Right cardiac atrium (tissue), 5 donors: ENCODE results near the gene AGBL4. TPM values are rescaled to one million over a fixed set of nuclear protein-coding genes. Genes with fewer than 3 reads are reported as not detected.

Experiments
- ATAC-seq, 2 donors: fragments of 200-7000 bp; cut with Tn5 transposase; one replicate each; pipeline versions ENCODE4 v1.8.0 to v1.9.1; 2020; ENCODE audit warnings: moderate library complexity in 2 of 2, mild to moderate bottlenecking in 1 of 2
- DNase-seq, 3 donors: peaks; one replicate each; pipeline ENCODE4 v3.0.0-alpha.2; 2020
- H3K27ac ChIP-seq: one replicate; pipeline ENCODE4 v1.5.1; 2013; ENCODE audit warnings: mild to moderate bottlenecking, low read length, control low read depth, moderate library complexity
- H3K27me3 ChIP-seq: one replicate; pipeline ENCODE4 v1.6.1; 2013; ENCODE audit not compliant: control insufficient read depth, insufficient read depth
- H3K4me1 ChIP-seq: one replicate; pipeline ENCODE4 v1.6.1; 2013; ENCODE audit warnings: low read length; ENCODE audit not compliant: control insufficient read depth, insufficient read depth
- H3K4me3 ChIP-seq: one replicate; pipeline ENCODE4 v1.5.1; 2013; ENCODE audit warnings: low read length, control low read depth
- H3K9me3 ChIP-seq: one replicate; pipeline ENCODE4 v1.6.1; 2013; ENCODE audit warnings: low read length; ENCODE audit not compliant: control insufficient read depth
- WGBS: extraction: QIAGEN DNeasy Blood & Tissue Kit; methylation state at CpG from one replicate; pipeline ENCODE4 v1.1.7; 2013; 5-methylcytosine and 5-hydroxymethylcytosine counted together
- intact Hi-C, 4 donors: fragments of 100-400 bp; cut with DNase I; formaldehyde crosslinking; loops; one replicate each; pipeline versions ENCODE4 v1.11.0 to v1.14.0; 2022 to 2023
- polyA plus RNA-seq: library from polyadenylated mRNA; stranded (reverse); fragments of 200-250 nt; gene quantifications from one replicate; pipeline ENCODE4 v1.2.3, GENCODE V29; 2013
- total RNA-seq, 4 donors: library from RNA; stranded (reverse); fragmentation: NEBNext Ultra II Directional; extraction: Animal tissue kit (Norgen Biotek cat#: 25700); gene quantifications; one replicate each; pipeline ENCODE4 v1.2.1, GENCODE V29; 2021
- donor health status: healthy with polysubstance abuse.
- donor health status: DM: no; HTN: yes; CAD: no.
- donor health status: DM: no; HTN: no; CAD: no.
- donor health status: DM: no; HTN: yes; CAD: no; lungs with severe emphysema.
- donor health status: DM: yes; HTN: yes; CAD: no.

Gene AGBL4
- total and polyA plus RNA-seq, 5 donors = 1.1 to 4.3 (median 4.0) TPM

DNA sequence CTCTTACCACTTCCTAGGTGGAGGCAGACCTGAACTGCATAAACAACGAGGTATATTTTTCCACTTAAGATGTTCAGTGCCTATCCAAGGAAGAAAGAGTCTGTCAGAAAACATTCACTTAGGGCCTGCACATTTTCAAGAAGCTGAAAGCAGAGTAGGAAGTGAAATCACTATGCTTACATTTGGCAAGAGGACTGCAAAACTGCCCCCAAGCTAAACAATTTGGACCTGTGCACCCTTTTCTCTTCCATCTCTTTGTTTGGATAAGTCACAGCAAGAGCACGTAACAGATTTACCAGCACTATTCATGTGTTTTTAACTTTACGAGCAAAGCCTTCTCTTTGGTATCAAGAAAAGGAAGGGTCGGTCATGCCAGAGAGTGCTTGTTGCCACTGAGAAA lies 1233.9 kb downstream of the AGBL4 start:
- WGBS = 56% methylated on average over 4 of the region's 4 CpGs
- no peak for ATAC-seq
- H3K27ac ChIP-seq = no peak overlapping the region

DNA sequence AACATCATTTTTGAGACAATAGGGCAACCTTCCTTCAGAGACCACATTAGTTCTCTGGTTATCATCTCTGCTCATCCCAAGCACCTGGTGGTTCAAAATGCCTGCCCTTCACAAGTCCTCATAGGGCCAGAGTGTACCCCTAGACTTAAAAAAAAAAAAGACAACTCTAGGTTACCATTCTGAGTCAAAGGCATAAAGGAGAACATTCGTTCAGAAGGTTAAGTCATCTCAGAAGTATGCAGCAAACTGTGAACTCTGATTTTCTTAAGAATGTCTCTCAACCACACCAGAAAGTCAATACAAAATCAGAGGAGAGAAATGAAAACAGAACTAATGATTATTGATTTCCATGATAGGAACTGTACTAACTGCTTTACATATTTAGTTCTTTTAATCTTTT lies 1237.9 kb downstream of the AGBL4 start:
- 81% methylated on average over 1 of the region's 1 CpG for WGBS
- Histone ChIP-seq H3K9me3 (no peaks in the 10 kb centered on the region), H3K4me3 (no peak overlapping the region), H3K4me1 (no peaks in the 10 kb centered on the region), H3K27ac (no peak overlapping the region), H3K27me3 (no peaks in the 10 kb centered on the region)
- DNase-seq (no peak), ATAC-seq (no peak)
- intact Hi-C loops = no loop called here

More for the DNA sequence above, 1233.9 kb downstream of the AGBL4 start:
- Histone ChIP-seq H3K4me3 (no peak overlapping the region), H3K27me3 (no peaks in the 10 kb centered on the region), H3K4me1 (no peaks in the 10 kb centered on the region), H3K9me3 (no peaks in the 10 kb centered on the region)
- DNase-seq = no peak
- intact Hi-C loops = no loop called here

DNA sequence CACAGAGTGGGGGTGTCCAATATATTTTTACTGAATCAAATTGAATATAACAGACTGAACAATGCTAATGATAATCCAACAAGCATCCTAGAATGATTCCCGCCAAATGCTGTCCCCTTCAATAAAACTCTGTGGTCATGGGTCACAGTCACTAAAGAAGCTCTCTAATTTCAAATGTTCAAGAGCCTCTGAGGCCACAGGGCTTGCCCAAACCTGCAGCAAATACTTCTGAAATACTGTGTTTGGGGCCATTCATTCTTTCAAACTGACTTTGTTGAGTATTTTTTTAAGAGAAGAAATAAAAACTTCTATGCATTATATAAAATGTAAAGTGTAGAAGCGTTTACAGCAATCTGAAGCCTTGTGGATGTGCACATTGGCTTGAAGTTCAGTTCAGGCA lies 1239.5 kb downstream of the AGBL4 start:
- H3K4me3 ChIP-seq = no peak overlapping the region
- H3K4me1 ChIP-seq = no peaks in the 10 kb centered on the region
- DNase-seq (no peak), ATAC-seq (no peak)
- no peaks in the 10 kb centered on the region for H3K27me3 ChIP-seq
- intact Hi-C loops = no loop called here
- no peaks in the 10 kb centered on the region for H3K9me3 ChIP-seq
- H3K27ac ChIP-seq = no peak overlapping the region
- 85% methylated on average over 2 of the region's 2 CpGs for WGBS

DNA sequence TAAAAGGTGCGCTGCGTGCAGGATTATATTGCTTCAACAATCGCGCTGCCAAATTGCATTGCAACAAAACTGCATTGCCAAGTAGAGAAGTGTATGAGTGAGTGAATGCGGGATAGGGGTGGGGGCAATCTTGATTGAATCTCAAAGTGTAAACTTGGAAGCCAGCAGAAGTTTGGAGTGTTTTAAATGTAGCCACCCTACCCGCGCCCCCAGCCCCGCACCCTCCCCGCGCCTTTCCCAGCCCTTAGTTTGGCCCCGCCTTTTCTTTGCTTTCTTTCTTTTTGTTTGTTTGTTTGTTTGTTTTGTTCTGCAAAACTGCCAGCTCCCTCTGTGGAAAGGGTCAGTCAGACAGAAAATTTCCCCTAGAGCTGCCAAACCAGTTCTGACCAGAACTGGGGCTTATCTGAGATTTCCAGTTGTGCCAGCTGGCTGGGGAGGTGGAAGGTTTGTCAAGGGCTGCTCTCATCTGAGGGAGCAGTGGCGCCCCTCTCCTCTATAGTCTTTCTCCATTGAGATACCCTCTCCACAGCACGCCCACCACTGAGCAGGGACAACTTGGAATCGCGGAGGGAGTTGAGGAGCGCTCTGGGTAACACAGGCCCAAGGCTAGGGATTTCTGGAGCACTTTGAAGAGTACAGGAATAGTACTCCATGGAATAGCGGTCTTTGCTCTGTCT lies 1246.4 kb downstream of the AGBL4 start:
- Histone ChIP-seq H3K27ac (no peak overlapping the region), H3K9me3 (no peaks in the 10 kb centered on the region), H3K4me1 (peaks cover 8% of the 10 kb centered on the region), H3K4me3 (peak overlapping the region; percentile 96), H3K27me3 (no peaks in the 10 kb centered on the region)
- DNase-seq (peak in 2 of 3 donors; percentile 17 to 49), ATAC-seq (peak; percentile 54 to 55)
- intact Hi-C loops = no loop called here
- 6% methylated on average over 17 of the region's 17 CpGs for WGBS

DNA sequence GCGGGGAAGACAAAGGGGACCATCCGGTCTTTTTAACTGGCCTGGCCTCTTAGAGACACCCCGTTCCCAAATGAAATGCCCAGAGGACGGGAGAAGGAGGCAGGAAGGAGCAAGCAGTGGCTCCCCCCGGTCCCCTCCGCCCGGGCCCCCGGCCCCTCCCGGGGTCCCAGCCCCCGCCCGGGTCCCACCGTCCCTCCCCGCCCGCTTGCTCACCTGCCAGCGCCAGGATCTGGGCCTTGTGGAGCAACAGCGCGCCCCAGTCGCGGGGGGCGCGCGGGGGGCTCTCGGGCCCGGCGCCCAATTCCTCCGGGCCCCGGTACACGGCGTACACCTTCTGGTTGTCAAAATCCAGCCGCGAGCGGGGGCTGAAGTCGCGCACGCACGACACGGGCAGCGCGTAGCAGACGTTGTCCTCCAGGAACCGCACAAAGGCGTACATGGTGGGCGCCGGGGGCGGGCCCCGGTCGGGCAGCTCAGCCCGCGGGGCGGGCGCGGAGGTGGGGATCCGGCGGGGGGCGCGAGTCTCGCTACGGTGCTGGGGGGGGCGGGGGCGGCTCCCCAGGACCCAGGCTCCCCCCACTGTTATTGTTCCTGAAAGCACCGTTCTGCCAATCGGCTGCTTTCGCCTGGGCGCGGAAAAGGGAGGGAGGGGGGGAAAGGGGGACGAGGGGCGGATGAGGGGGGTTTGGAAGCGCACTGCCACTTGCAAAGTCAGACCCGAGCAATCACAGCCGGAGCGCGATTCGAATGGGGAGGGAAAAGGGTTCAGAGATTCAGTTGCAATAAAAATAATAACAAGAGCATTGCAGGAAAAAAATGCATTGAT lies 1247.1 kb downstream of the AGBL4 start, which contains the start of gene BEND5:
TSS of gene BEND5 (minus strand) at position 499 of the 826 bp plus-strand sequence. CDS start at position 439, 60 bp downstream.
- 1% methylated on average over 73 of the region's 73 CpGs for WGBS

DNA sequence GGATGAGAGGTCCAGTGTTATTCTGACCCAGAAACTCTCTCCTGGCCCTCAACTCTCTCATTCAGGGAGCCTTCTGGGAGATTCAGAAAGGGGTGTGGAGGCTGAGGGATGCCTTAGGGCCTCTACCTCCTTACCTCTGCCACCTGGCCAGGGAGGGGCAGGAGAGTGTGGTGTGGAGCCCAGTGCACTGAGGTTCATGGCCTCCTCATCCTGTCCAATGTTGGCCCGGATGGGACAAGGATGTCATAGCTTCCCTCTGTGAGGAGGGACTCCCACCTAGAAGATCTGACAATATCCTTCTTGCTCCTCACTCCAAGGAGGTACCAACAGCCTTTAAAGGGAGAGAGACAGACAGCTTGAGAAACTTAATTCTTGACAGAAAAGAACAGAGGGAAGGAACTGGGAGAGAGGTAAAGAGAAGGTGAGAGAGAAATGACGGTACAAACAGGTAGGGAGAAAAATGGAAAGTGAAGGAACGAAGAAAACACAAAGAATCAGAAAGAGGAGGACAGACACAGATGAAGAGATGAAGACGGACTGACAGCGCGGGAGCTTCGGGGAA lies 1247.8 kb downstream of the AGBL4 start:
- Histone ChIP-seq H3K4me3 (peak overlapping the region; percentile 96), H3K27me3 (no peaks in the 10 kb centered on the region), H3K9me3 (no peaks in the 10 kb centered on the region), H3K4me1 (peaks cover 8% of the 10 kb centered on the region), H3K27ac (no peak overlapping the region)
- DNase-seq = no peak
- intact Hi-C loops = no loop called here
- ATAC-seq = peak in 1 of 2 donors; percentile 39
- WGBS = 4% methylated on average over 7 of the region's 7 CpGs

More for the DNA sequence above, 1247.1 kb downstream of the AGBL4 start, which contains the start of gene BEND5:
- Histone ChIP-seq H3K4me1 (peaks cover 8% of the 10 kb centered on the region), H3K9me3 (no peaks in the 10 kb centered on the region), H3K27me3 (no peaks in the 10 kb centered on the region), H3K4me3 (peak within 1 kb of the TSS; percentile 96), H3K27ac (peak within 1 kb of the TSS; percentile 8)
- intact Hi-C loops = no loop called here
- ATAC-seq (peak; percentile 83 to 84), DNase-seq (peak; percentile 57 to 81 (median 79))

DNA sequence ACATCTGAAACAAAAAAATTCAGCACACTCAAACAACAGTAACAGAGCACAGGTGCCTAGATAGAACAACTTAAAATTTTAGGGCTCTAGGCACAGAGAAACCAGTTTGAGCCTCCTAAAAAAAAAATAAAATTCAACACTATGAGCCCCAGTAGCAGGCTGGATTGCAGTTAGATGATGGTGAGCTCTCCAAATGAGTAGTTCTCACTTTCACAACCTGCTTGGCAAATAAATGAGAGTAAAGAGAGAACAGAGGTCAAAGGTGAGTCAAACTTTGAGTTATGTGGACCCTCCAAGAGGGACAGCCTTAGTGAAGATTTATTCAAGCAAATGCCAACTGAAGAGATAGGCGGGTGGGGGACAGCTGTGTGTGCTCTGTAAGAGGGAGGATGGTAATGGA lies 1250.6 kb downstream of the AGBL4 start:
- ATAC-seq (no peak), DNase-seq (no peak)
- intact Hi-C loops = no loop called here
- Histone ChIP-seq H3K9me3 (no peaks in the 10 kb centered on the region), H3K27ac (no peak overlapping the region), H3K4me1 (peaks cover 8% of the 10 kb centered on the region), H3K27me3 (no peaks in the 10 kb centered on the region), H3K4me3 (no peak overlapping the region)
- 92% methylated on average over 1 of the region's 1 CpG for WGBS

DNA sequence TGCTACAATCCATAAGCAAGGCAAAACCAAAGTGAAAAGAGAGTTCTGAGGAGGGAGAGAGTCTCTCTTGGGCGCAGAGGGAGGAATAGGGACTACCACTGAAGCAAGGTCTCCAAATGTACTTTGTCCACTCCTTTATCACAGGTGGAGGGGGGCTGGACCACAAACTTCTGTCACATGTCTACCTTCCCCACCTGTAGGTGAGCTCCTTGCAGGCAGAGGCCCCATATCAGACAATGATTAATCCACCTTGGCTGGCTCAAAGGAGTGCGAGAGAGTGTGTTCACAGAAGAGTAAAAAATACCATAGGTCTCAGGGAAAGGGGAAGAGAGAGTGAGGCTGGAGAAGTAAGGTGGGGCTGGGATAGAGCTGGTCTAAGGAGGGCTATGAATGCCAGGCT lies 1251.5 kb downstream of the AGBL4 start:
- 94% methylated on average over 2 of the region's 2 CpGs for WGBS

DNA sequence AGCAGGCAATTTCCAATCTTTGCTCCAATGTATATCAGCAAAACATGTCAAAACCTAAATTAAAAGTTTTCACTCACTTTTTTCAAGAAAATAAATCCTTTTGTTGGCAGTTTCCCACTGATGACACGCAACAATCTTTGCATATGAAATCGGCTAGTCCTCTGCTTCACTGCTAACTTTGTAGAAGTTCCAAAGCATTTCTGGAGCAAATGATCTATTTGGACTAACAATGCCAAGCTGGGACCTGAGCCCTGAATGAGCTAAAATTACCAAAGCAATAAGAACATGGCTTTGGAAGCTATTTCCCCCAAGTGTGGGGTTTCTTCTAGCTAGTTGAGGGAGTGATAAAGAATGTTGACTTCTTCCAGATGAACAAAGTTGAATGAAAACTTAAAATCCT lies 1252.2 kb downstream of the AGBL4 start:
- Histone ChIP-seq H3K27me3 (no peaks in the 10 kb centered on the region), H3K9me3 (no peaks in the 10 kb centered on the region), H3K27ac (no peak overlapping the region), H3K4me1 (peaks cover 3% of the 10 kb centered on the region), H3K4me3 (no peak overlapping the region)
- DNase-seq = no peak
- intact Hi-C loops = no loop called here
- 62% methylated on average over 2 of the region's 2 CpGs for WGBS
- ATAC-seq = no peak

More for the DNA sequence above, 1251.5 kb downstream of the AGBL4 start:
- no peak for ATAC-seq
- no peaks in the 10 kb centered on the region for H3K27me3 ChIP-seq
- H3K9me3 ChIP-seq = no peaks in the 10 kb centered on the region
- H3K4me3 ChIP-seq = no peak overlapping the region
- intact Hi-C loops = no loop called here
- DNase-seq = no peak
- H3K4me1 ChIP-seq = peaks cover 3% of the 10 kb centered on the region
- H3K27ac ChIP-seq = no peak overlapping the region

DNA sequence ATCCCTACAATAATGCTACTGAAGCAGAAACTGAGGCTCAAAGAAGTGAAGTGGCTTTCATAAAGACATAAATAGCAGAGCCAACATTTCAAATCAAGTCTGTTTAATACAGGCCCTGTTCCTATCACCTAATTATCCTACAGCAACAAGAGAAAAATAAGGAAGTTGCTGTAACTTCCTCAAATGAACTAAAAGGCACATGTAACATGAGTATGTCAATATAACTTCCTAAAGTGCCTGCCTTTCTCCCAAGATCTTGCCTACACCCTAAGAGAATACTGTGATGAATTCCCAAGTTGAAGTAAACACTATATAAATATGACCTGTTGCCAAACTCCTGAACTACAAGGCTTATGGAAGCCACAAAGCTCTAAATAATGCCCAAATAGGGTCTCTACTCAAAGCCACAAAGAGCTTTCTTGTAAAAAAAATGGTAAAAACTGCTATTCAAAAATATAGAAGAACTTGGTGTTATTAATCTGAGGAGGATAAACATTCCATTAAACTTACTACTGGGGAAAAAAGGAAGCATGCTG lies 1255.7 kb downstream of the AGBL4 start:
- DNase-seq (no peak), ATAC-seq (no peak)
- no peaks in the 10 kb centered on the region for H3K9me3 ChIP-seq
- no peaks in the 10 kb centered on the region for H3K27me3 ChIP-seq
- H3K4me1 ChIP-seq = no peaks in the 10 kb centered on the region
- no peak overlapping the region for H3K4me3 ChIP-seq
- no peak overlapping the region for H3K27ac ChIP-seq
- intact Hi-C loops = no loop called here

DNA sequence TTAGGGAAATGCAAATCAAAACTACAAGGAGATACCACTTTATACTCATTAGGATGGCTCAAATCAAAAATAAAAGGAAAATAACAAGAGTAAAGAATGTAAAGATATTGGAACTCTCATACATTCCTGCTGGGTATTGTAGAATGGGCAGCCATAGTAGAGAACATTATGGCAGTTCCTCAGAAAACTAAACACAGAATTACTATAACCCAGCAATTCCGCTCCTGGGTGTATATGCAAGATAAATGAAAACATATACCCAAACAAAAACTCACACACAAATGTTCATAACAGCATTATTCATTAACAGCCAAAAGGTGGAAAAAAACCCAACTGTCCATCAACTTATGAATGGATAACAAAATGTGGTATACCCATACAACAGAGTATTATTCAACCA lies 1258.4 kb downstream of the AGBL4 start:
- H3K27me3 ChIP-seq = no peaks in the 10 kb centered on the region
- no peaks in the 10 kb centered on the region for H3K4me1 ChIP-seq
- H3K9me3 ChIP-seq = no peaks in the 10 kb centered on the region
- 99% methylated on average over 1 of the region's 1 CpG for WGBS
- ATAC-seq = no peak
- H3K4me3 ChIP-seq = no peak overlapping the region
- intact Hi-C loops = no loop called here
- H3K27ac ChIP-seq = no peak overlapping the region
- DNase-seq = no peak
